GM19351 (cell line): ENCODE measurements around the gene PTPN18.

Experiments
- ATAC-seq: cut with Tn5 transposase; IDR thresholded peaks from one replicate; pipeline ENCODE4 v1.9.1; 2021; ENCODE audit warnings: mild to moderate bottlenecking, moderate library complexity; ENCODE audit not compliant: unreplicated experiment

Gene PTPN18

DNA sequence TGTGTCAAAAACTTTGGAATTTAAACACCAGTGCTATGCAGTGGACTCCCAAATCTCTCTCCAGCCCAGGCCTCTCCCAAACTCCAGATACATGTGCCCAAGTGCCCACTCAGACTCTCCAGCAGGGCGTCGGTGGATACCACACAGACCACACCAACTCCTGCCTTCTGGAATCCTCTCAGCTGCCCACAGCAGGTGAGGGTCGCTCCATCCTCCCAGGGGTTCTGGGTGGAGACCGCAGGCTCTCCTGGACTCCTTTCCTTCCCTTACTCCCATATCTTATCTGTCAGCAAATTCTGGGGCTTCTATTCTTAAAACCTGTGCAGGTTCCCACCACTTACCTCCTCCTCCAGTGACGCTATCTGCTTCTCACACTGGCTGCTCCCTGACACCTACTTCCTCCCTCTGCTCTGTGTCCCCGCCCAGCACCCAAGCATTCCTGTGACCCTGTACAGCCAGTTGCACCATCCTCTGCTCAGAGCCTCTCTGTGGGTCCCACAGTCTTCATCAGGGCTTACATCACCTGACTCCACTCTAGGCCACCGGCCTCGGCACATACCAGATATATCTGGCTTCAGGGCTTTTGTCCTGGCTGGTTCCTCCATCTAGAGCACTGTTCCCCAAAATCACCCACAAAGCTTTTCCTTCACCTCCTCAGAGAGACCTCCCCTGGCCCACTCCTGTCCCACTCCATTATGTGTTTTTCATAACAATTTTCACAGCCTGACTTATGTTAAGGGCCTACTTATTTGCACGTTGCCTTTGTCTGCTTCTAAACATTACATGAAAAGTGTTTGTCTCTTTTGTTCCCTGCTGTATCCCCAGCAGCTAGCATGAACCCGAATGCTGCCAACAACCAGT, 15.7 kb upstream of the PTPN18 start:
- no peak for ATAC-seq

DNA sequence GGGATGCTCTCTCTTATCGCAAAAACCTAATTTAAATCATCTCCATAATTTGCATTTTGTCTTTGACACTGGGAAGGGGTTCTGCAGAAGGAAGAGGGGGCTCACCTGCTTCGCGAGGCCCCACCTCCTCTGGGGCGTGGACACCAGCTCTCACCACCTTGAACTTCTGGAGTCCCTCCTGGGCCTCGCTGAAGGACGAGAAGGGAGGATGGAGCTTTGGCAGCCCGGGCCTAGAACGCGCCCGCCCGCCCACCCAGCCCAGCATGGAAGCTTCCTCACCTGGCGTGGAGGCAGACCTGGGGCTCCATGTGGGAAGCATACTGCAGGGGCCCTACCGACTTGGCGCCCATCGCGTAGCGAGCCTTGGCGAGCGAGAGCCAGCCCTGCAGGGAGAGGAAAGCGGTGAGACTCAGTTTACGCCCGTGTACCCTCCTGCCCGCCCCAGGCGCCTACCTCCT, 14.3 kb upstream of the PTPN18 start:
- ATAC-seq = peak; percentile 7

DNA sequence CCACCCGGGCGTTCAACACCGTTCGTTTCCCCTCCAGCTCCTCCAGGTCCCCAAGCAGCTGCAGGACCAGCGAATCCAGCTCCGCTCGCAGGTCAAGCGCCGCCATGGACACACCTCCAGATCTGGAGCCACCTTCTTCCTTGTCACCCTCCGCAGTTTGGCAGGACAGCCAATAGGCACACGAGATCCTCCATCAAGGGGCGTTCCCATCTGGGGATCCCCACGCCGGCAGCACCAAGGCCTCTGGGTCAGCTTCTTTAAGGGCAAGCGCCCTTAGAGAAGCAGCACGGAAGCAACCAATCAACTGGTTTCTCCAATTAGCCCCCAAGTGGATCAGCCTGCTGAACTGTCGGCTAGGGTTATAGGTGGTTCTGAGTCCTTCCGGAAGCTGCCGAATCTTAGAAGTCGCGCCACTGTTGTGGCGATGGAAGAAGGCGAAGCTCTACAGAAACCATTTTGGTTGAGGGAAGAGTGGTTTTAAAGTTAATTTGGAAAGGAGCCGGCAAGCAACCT, 13.8 kb upstream of the PTPN18 start:
- peak; percentile 71 for ATAC-seq

DNA sequence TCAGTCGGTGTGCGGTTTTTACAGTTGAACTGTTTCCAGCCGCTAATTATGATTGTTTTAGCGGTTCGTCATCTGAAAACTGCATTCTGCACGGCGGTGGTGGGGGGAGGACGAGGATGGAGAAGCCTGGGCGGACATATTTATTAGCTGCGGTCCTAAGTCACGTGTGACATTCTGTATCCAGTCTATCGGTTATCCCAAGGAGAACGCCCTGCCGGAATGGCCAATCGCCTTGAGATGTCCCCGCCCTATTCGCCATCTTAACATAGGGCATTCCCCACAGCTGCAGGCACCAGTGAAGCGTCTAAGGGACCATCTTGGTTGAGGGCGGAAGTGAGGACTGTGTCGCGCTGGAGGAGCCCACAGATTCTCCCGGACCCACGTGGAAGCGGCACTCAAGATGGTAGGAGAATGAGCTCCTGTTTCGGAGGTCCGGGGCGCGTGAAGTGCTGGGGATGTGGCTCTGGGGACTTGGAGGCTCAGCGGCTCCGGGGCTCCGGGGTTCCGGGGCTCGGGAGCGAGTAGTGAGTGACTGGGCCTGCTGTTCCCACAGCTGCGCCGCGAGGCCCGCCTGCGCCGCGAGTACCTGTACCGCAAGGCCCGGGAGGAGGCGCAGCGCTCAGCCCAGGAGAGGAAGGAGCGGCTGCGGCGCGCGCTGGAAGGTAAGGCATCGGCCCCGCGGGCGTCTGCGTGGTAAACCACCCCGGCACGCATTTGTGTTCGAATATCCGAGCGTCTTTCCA, 13.2 kb upstream of the PTPN18 start, which contains the start of gene IMP4:
Gene IMP4, plus strand, starts transcription at position 365 of the 743 bp plus-strand sequence. Its CDS starts 36 bp downstream, at position 401.
- ATAC-seq = peak; percentile 79

DNA sequence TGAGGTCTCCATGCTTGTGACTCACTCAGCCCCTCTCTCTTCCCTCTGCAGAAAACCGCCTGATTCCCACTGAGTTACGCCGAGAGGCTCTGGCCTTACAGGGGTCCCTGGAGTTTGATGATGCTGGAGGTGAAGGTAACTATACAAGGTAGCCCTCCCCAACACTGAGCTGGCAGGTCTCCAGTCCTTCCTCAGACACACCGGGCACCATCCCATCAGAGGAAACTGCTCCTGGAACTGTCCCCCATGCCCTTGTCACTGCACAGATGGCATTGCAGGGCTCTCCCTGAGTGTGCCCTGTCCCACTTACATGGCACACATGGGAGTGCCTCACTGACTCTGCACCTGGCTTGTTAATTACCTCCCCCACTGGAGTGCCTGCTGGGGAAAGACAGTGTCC, 11.3 kb upstream of the PTPN18 start:
- ATAC-seq = no peak

DNA sequence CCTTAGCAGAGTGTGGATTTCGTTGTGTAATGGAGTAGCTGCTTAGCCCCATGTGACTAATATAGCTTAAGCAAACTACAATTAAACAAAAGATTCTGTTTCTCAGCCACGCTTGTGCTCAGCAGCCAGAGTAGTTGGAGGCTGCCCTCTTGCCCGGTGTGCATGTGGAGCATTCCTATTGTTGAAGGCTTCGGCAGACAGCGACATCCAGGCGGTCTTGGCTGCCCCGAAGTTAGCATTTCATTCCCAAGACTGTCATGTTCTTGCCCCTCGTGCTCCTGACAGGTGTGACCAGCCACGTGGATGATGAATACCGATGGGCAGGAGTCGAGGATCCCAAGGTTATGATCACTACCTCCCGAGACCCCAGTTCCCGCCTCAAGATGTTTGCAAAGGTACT, 10.8 kb upstream of the PTPN18 start:
- no peak for ATAC-seq

DNA sequence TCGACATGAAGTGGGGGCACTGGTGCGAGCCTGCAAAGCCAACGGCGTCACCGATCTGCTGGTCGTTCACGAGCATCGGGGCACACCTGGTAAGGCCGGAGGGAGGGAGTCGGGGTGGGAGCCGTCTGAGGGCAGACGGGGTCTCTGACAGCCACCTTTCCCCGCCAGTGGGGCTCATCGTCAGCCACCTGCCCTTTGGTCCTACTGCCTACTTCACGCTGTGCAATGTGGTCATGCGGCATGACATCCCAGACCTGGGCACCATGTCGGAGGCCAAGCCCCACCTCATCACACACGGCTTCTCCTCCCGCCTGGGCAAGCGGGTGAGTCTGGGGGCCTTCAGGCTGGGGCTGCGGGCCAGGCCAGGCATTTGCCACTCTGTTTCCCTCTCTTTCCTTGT, 10.2 kb upstream of the PTPN18 start:
- ATAC-seq = no peak

DNA sequence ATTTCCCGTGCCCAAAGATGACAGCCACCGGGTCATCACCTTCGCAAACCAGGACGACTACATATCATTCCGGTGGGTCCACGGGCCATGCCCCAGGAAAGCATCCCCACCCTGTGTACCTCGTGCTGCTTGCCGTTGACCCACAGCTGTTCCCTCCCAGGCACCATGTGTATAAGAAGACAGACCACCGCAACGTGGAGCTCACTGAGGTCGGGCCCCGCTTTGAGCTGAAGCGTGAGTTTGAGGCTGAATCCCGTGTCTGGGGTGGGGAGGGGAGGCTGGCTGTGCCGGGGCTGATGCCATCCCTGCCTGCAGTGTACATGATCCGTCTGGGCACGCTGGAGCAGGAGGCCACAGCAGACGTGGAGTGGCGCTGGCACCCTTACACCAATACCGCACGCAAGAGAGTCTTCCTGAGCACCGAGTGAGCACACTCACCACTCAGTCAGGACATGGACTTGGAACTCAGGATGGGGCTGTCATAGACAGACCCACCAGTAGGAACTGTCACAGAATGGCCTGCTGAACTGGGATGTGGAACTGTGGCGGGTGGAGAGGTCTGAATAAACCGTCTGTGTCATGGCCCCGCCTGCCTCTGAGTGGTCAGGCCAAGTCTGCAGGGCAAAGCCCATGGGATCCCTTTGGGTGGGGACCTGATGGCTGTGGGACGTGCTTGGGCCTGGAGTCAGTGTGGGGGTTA, 9.7 kb upstream of the PTPN18 start:
- no peak for ATAC-seq

DNA sequence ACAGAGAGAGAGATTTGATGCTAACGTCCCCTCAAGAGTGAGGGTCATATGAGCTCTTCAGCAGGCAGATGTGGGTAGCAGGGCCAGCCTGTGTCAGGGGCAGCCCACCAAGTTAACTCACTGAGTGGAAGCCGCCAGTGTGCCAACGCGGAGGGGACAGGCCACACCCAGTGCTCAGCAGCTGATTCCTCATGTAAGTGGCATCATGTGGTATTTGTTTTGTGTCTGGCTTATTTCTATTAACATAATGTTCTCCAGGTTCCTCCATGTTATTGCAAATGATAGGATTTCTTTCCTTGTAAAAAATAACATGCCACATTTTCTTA, 9.2 kb upstream of the PTPN18 start:
- no peak for ATAC-seq

DNA sequence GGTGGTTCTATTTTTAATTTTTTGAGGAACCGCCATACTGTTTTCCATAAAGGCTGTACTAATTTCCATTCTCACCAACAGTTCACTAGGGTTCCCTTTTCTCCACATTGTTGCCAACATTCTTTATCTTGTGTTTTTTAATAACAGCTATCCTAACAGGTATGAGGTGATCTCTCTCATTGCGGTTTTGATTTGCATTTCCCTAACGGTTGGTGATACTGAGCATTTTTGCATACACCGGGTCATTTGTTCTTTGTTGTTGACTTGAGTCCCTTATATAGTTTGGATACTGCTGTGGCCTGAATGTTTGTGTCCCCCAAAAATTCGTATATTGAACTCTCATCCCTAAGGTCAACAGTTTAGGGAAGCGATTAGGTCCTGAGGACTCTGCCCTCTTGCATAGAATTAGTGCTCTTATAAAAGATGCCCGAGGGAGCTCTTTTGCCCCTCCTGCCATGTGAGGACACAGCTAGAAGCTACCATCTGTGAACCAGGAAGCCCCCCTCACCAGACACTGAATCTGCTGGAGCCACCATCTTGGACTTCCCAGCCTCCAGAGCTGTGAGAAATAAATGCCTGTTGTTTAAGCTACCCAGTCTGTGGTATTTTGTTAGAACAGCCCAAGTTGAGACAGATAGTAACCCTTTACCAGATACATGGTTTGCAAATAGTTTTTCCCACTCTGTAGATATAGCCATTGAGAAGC, 8.5 kb upstream of the PTPN18 start:
- ATAC-seq = no peak

DNA sequence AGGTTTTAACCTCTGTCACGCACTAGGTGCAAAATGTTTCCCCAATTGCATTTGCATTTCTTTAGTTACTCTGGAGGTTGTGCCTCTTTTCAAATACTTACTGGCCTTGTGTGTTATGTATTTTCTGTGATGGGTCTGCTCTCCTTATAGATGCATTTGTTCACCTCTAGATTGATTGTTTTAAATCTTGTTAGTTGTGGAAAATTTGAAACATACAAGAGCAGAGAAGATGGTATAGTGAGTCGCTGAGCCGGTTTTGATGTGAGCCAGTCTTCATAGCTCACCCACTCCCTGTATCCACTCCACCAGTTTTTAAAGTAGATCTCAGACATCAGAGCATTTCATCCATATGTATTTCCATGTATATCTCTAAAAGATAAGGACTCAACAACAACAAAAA, 6.7 kb upstream of the PTPN18 start:
- ATAC-seq = no peak

DNA sequence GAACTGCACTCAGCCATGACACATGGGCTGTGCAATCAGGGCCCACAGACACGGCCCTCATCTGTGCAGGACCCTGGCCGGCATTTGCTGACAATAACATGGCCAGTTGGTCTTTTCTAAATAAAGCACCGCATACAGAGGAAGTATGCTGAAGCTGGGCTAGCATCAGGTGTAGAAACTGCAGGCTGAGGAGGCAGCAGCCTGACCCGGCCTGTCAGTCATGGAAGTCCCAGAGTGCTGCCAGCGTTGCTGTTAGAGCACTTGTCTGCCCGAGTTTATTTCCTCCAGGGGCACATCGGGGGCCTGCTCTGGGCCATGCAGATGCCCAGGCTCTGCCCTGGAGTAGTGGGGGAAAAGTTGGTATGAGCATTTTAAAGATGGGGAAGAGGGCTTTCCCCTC, 4.1 kb upstream of the PTPN18 start:
- ATAC-seq = no peak

DNA sequence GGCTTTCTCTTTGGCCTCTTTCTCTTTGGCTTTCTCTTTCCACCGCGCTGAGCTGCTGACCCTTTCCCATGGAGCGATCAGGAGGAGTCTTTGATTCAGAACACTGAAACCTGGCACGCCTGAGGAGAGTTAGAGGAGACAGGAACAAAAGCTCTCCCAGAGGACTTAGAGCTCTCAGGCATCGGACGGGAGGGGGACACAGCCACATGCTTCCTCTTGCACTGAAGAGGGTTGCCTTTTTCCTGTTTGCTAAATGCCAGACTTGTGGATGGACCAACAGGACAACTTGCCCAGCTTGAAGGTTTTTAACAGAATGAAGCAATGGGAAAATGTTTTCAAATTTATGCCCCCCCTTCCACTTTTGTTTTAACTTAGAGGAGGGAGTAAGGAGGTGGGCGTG, 3.6 kb upstream of the PTPN18 start:
- no peak for ATAC-seq

DNA sequence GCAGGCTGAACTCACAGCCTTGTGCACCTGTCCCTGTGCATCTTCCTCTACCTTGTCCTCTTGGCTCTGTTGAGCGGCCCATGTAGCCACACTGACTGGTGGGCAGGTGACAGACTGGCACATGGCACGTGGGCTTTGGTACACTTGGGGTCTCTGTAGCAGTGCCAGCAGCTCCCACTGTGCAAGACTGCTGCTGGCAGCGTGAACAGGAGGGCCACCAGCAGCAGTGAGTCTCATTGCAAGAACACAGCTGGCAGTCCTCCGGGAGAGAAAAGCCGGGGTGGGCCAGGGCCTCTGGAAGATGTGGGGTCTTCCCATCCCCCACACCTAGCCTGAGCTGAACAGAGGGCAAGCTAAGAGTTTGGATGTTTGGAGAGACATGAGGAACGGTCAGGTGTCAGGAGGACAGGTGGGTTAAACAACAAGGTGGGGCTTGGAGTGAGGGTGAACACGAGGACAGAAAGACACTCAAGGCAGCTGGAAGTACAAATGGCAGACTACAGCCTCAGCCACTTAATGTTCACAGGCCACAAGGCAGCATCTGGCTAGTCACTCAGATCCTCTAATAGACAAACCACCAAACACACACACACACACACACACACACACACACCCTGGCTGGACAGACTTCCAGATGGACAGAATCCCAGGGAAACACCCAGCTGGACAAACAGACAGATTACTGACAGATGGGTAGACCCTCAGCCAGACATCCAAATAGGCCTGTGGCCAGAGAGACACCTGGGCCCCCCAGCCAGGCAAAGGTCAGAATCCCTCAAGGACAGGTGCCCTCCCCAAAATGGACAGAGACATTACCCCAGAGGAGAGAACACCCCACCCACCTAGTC, 2.3 kb upstream of the PTPN18 start:
- no peak for ATAC-seq

DNA sequence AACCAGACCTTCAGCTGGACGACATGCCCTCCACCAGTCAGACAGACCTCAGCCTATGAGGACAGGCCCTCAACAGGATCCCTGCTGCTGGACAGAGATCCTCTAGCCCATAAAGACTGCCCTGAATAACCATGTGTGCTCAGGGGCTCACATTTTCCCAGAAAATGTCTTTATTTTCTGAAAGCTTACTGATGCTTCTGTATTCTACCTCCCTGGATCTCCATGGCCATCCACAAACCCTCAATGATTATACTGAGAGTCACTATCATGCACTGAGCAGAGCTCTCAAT, 1.8 kb upstream of the PTPN18 start:
- no peak for ATAC-seq

DNA sequence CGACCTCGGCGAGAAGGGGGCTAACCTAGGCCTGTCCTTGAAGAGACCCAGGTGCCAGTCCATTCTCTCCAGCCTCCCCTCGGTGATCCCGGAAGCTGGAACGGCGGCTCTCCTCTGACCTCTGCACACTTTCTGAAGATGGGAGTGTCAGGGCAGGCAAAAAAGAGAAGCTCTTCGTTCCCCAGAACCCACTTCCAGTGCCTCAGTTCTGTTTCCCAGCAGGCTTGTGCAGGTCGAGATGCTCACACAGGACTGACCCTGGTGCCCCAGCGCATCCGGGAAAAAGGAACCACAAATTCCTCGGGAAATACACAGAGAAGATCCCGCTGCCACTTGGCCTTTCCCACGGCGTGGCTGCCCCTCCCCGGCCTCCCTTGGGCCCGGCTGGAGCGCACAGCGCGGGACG, 681 bp upstream of the PTPN18 start:
- ATAC-seq = no peak

DNA sequence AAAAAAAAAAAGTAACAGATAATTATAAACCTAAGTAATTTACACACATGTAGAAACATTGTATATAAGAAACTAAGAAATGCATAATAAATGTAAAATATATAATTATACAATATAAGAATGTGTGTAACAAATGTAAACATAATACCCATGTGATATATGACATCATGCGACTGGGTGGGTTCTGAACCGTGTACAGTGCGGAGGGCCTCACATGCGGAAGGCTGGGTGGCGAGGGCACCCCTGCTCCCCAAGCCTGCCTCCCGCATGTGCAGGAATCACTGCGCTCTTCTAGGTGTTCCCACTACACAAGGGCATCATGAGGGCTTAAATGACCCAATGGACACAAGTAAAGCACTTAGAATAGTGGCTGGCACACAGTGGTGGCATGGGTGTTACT, 2.0 kb downstream of the PTPN18 start:
- ATAC-seq = no peak

DNA sequence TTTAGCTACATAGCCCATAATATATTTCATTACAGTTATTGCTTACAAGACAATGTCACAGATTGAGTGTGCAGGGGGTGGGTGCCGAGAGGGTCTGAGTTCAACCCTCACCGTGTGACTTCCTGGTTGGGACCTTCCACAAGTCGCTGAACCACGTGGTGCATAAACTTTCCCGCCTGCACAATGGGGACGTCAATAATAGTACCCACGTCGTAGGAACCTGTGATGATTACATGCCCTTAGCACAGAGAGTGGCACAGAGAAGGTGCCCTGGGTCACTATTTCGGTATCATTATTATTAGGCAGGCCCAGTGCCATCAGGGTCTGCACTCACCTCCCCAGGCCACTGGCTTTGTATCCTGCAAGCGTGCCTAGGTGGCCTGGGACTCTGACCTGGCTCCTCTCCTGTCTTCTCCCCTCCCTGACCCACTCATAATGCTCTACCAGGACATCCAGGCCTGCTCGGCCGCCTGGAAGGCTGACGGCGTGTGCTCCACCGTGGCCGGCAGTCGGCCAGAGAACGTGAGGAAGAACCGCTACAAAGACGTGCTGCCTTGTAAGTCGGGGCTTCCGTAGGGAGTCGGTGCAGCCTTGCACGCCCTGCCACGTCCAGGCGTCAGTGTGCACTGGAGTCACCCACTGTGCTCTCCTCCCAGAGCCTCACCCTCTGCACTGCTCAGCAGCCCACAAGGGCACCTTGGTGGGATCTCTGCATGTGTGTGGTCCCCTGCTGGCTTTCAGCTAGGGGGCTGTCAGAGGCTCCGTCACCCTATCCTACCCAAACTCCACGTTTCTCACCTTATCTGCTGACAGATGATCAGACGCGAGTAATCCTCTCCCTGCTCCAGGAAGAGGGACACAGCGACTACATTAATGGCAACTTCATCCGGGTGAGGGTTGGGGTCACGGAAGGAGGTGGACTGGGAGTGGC, 2.8 kb downstream of the PTPN18 start:
- ATAC-seq = no peak

DNA sequence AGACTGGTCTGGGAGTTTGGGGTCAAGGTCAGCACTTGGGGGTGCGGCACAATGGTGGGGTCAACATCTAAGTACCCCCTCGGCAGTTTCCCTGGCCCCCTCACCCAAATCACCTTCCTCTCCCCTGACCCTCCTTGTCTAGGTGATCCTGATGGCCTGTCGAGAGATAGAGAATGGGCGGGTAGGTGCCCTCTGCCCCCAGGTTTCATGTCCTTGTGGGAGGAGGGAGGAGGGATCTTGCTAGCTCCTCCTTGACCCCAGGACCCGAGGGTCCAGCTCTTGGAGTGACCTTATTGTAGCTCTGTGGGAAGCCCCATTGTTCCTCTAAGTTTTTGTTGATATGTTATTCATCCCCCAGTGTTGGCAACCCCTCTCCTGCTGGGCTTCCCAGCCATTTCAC, 3.6 kb downstream of the PTPN18 start:
- no peak for ATAC-seq
